ENCODE data around the gene TMEFF2. TPM values are rescaled to one million over a fixed set of nuclear protein-coding genes. Genes with fewer than 3 reads are reported as not detected.

TMEFF2 gene
- not detected for total RNA-seq

- CTCF ChIA-PET = no interaction called here
- peaks cover 30% of the 10 kb centered on the region for H3K4me1 Mint-ChIP-seq
- H3K27ac Mint-ChIP-seq = no peak within 1 kb of the TSS
- peak; percentile 53 for DNase-seq
- POLR2A ChIA-PET = interaction anchor here (1.0 to 1.1 kb wide), 2 partner anchors 517 to 558 kb away, joined by 3 read pairs; partner anchors contain the start of gene NABP1
- peaks cover 69% of the 10 kb centered on the region for H3K27me3 Mint-ChIP-seq
- no peaks in the 10 kb centered on the region for H3K9me3 Mint-ChIP-seq
- H3K36me3 Mint-ChIP-seq (ENCODE audit: low read depth) = no peaks in the 10 kb centered on the region
- H3K4me3 Mint-ChIP-seq = peak within 1 kb of the TSS; percentile 65
These were observed at the start of gene TMEFF2 for GRCh38 chr2:192194866-192195547. Gene TMEFF2 (minus strand): TSS chr2:192194933. CDS start chr2:192194524, 409 bp downstream.

GRCh38 chr2:192243488-192243887 lies 48.8 kb upstream of the TMEFF2 start:
- H3K4me3 Mint-ChIP-seq = no peak overlapping the region
- H3K4me1 Mint-ChIP-seq = no peaks in the 10 kb centered on the region
- H3K9me3 Mint-ChIP-seq = no peaks in the 10 kb centered on the region
- no peaks in the 10 kb centered on the region for H3K36me3 Mint-ChIP-seq (ENCODE audit: low read depth)
- no peaks in the 10 kb centered on the region for H3K27me3 Mint-ChIP-seq
- ChIA-PET POLR2A (no interaction called here), CTCF (no interaction called here)
- no peak overlapping the region for H3K27ac Mint-ChIP-seq
- DNase-seq = no peak

GRCh38 chr2:192236136-192236535 lies 41.4 kb upstream of the TMEFF2 start:
- CTCF ChIA-PET = no interaction called here
- Mint-ChIP-seq H3K36me3 (ENCODE audit: low read depth) (no peaks in the 10 kb centered on the region), H3K4me1 (no peaks in the 10 kb centered on the region), H3K27me3 (no peaks in the 10 kb centered on the region), H3K9me3 (no peaks in the 10 kb centered on the region), H3K4me3 (no peak overlapping the region), H3K27ac (no peak overlapping the region)
- POLR2A ChIA-PET = no interaction called here
- no peak for DNase-seq

- Mint-ChIP-seq H3K27ac (no peak overlapping the region), H3K36me3 (ENCODE audit: low read depth) (no peaks in the 10 kb centered on the region), H3K9me3 (no peaks in the 10 kb centered on the region), H3K27me3 (no peaks in the 10 kb centered on the region), H3K4me1 (no peaks in the 10 kb centered on the region), H3K4me3 (no peak overlapping the region)
- CTCF ChIA-PET = no interaction called here
- POLR2A ChIA-PET = no interaction called here
- no peak for DNase-seq
These were observed 36.2 kb upstream of the TMEFF2 start for GRCh38 chr2:192230889-192231453.

GRCh38 chr2:192228685-192229084 lies 34.0 kb upstream of the TMEFF2 start:
- Mint-ChIP-seq H3K27ac (no peak overlapping the region), H3K27me3 (peaks cover 2% of the 10 kb centered on the region), H3K4me3 (no peak overlapping the region), H3K36me3 (ENCODE audit: low read depth) (no peaks in the 10 kb centered on the region), H3K4me1 (no peaks in the 10 kb centered on the region), H3K9me3 (no peaks in the 10 kb centered on the region)
- ChIA-PET POLR2A (no interaction called here), CTCF (no interaction called here)
- no peak for DNase-seq

GRCh38 chr2:192218970-192219369 lies 24.2 kb upstream of the TMEFF2 start:
- H3K4me3 Mint-ChIP-seq = no peak overlapping the region
- no peak for DNase-seq
- H3K27ac Mint-ChIP-seq = no peak overlapping the region
- H3K27me3 Mint-ChIP-seq = no peaks in the 10 kb centered on the region
- H3K4me1 Mint-ChIP-seq = no peaks in the 10 kb centered on the region
- ChIA-PET CTCF (no interaction called here), POLR2A (no interaction called here)
- H3K9me3 Mint-ChIP-seq = no peaks in the 10 kb centered on the region
- no peaks in the 10 kb centered on the region for H3K36me3 Mint-ChIP-seq (ENCODE audit: low read depth)

- CTCF ChIA-PET = no interaction called here
- H3K27ac Mint-ChIP-seq = no peak overlapping the region
- no peaks in the 10 kb centered on the region for H3K36me3 Mint-ChIP-seq (ENCODE audit: low read depth)
- POLR2A ChIA-PET = no interaction called here
- no peaks in the 10 kb centered on the region for H3K9me3 Mint-ChIP-seq
- no peak overlapping the region for H3K4me3 Mint-ChIP-seq
- no peaks in the 10 kb centered on the region for H3K27me3 Mint-ChIP-seq
- H3K4me1 Mint-ChIP-seq = no peaks in the 10 kb centered on the region
- DNase-seq = no peak
These were observed 23.6 kb upstream of the TMEFF2 start for GRCh38 chr2:192218377-192218776.

- no peak for DNase-seq
- Mint-ChIP-seq H3K27ac (no peak overlapping the region), H3K27me3 (peaks cover 6% of the 10 kb centered on the region), H3K9me3 (no peaks in the 10 kb centered on the region), H3K36me3 (ENCODE audit: low read depth) (no peaks in the 10 kb centered on the region), H3K4me1 (no peaks in the 10 kb centered on the region), H3K4me3 (no peak overlapping the region)
- POLR2A ChIA-PET = no interaction called here
- CTCF ChIA-PET = no interaction called here
These were observed 21.6 kb upstream of the TMEFF2 start for GRCh38 chr2:192216336-192216735.

GRCh38 chr2:192215096-192215877 lies 20.6 kb upstream of the TMEFF2 start:
- no peak overlapping the region for H3K27ac Mint-ChIP-seq
- POLR2A ChIA-PET = no interaction called here
- no peaks in the 10 kb centered on the region for H3K4me1 Mint-ChIP-seq
- no peak for DNase-seq
- CTCF ChIA-PET = no interaction called here
- H3K27me3 Mint-ChIP-seq = peaks cover 6% of the 10 kb centered on the region
- H3K36me3 Mint-ChIP-seq (ENCODE audit: low read depth) = no peaks in the 10 kb centered on the region
- H3K4me3 Mint-ChIP-seq = no peak overlapping the region
- no peaks in the 10 kb centered on the region for H3K9me3 Mint-ChIP-seq

- Mint-ChIP-seq H3K9me3 (no peaks in the 10 kb centered on the region), H3K36me3 (ENCODE audit: low read depth) (no peaks in the 10 kb centered on the region)
- CTCF ChIA-PET = no interaction called here
These were observed 14.1 kb upstream of the TMEFF2 start for GRCh38 chr2:192208848-192209247.

GRCh38 chr2:192206399-192206798 lies 11.7 kb upstream of the TMEFF2 start:
- Mint-ChIP-seq H3K4me3 (no peak overlapping the region), H3K4me1 (no peaks in the 10 kb centered on the region), H3K9me3 (no peaks in the 10 kb centered on the region), H3K27ac (no peak overlapping the region), H3K27me3 (peaks cover 3% of the 10 kb centered on the region), H3K36me3 (ENCODE audit: low read depth) (no peaks in the 10 kb centered on the region)
- no peak for DNase-seq
- ChIA-PET CTCF (no interaction called here), POLR2A (no interaction called here)

More at GRCh38 chr2:192208848-192209247, 14.1 kb upstream of the TMEFF2 start:
- Mint-ChIP-seq H3K27me3 (peaks cover 8% of the 10 kb centered on the region), H3K4me3 (no peak overlapping the region), H3K4me1 (no peaks in the 10 kb centered on the region), H3K27ac (no peak overlapping the region)
- no peak for DNase-seq
- POLR2A ChIA-PET = no interaction called here

GRCh38 chr2:192203876-192204275 lies 9.1 kb upstream of the TMEFF2 start:
- CTCF ChIA-PET = no interaction called here
- H3K36me3 Mint-ChIP-seq (ENCODE audit: low read depth) = no peaks in the 10 kb centered on the region
- no peak overlapping the region for H3K27ac Mint-ChIP-seq
- H3K4me1 Mint-ChIP-seq = no peaks in the 10 kb centered on the region
- no peak for DNase-seq
- H3K27me3 Mint-ChIP-seq = peaks cover 8% of the 10 kb centered on the region
- no peaks in the 10 kb centered on the region for H3K9me3 Mint-ChIP-seq
- POLR2A ChIA-PET = no interaction called here
- H3K4me3 Mint-ChIP-seq = no peak overlapping the region

GRCh38 chr2:192202373-192202772 lies 7.6 kb upstream of the TMEFF2 start:
- H3K9me3 Mint-ChIP-seq = no peaks in the 10 kb centered on the region
- CTCF ChIA-PET = no interaction called here
- no peak for DNase-seq
- H3K27ac Mint-ChIP-seq = no peak overlapping the region
- no peaks in the 10 kb centered on the region for H3K36me3 Mint-ChIP-seq (ENCODE audit: low read depth)
- POLR2A ChIA-PET = no interaction called here
- no peak overlapping the region for H3K4me3 Mint-ChIP-seq
- no peaks in the 10 kb centered on the region for H3K4me1 Mint-ChIP-seq
- H3K27me3 Mint-ChIP-seq = peaks cover 12% of the 10 kb centered on the region

GRCh38 chr2:192201116-192201515 lies 6.4 kb upstream of the TMEFF2 start:
- peaks cover 7% of the 10 kb centered on the region for H3K4me1 Mint-ChIP-seq
- peaks cover 22% of the 10 kb centered on the region for H3K27me3 Mint-ChIP-seq
- ChIA-PET CTCF (interaction anchor here (0.7 to 1.7 kb wide), 2 partner anchors 39 to 611 kb away, joined by 5 read pairs; no protein-coding TSS in a partner anchor), POLR2A (no interaction called here)
- no peak overlapping the region for H3K4me3 Mint-ChIP-seq
- H3K9me3 Mint-ChIP-seq = no peaks in the 10 kb centered on the region
- DNase-seq = no peak
- no peaks in the 10 kb centered on the region for H3K36me3 Mint-ChIP-seq (ENCODE audit: low read depth)
- H3K27ac Mint-ChIP-seq = no peak overlapping the region
